ENCODE measurements around the gene PNMA6A. TPM values are rescaled to one million over a fixed set of nuclear protein-coding genes. Genes with fewer than 3 reads are reported as not detected.

The PNMA6A gene
- polyA plus RNA-seq, 1 donor (not counting 4 experiments of a cell fraction or from before 2014, with no cell fraction given) = 0.16 TPM

- Histone ChIP-seq H3K36me3 (ENCODE audit: control insufficient read depth in 2 of 2, extremely low read depth in 1 of 2, insufficient read depth in 2 of 2, low read length in 2 of 2) (no peaks in the 10 kb centered on the region), H3K9ac (ENCODE audit: control insufficient read depth, extremely low read depth, insufficient read depth, low read length) (no peak overlapping the region), H3K4me3 (ENCODE audit: control insufficient read depth in 2 of 3, extremely low read depth in 1 of 3, insufficient read depth in 2 of 3, low read depth in 1 of 3, low read length in 3 of 3) (no peak overlapping the region), H2AFZ (ENCODE audit: control insufficient read depth, low read length) (no peak overlapping the region), H3K4me1 (ENCODE audit: control insufficient read depth, extremely low read depth, insufficient read depth, low read length) (no peaks in the 10 kb centered on the region), H3K9me3 (ENCODE audit: control insufficient read depth, low read depth, low read length) (no peaks in the 10 kb centered on the region), H3K79me2 (ENCODE audit: control insufficient read depth, insufficient read depth, low read length) (no peaks in the 10 kb centered on the region), H4K20me1 (ENCODE audit: control insufficient read depth, extremely low read depth, insufficient read depth, low read length) (no peaks in the 10 kb centered on the region), H3K9me1 (ENCODE audit: control insufficient read depth, extremely low read depth, insufficient read depth, low read length) (no peaks in the 10 kb centered on the region), H3K4me2 (ENCODE audit: control insufficient read depth, extremely low read depth, insufficient read depth, low read depth, low read length) (no peak overlapping the region), H3K27ac (ENCODE audit: control insufficient read depth, insufficient read depth, low read length) (no peak overlapping the region), H3K27me3 (ENCODE audit: control insufficient read depth, extremely low read depth, insufficient read depth, low read length) (no peaks in the 10 kb centered on the region)
- FAIRE-seq = no peak
- TF ChIP-seq EZH2 (IDR thresholded peaks at IDR 0.05; ENCODE audit: low read length) = no peak
- no peak for TF ChIP-seq CTCF (optimal IDR thresholded peaks at IDR 0.05 in 1 of 3, IDR thresholded peaks at IDR 0.05 in 1 of 3, conservative IDR thresholded peaks at IDR 0.05 in 1 of 3; ENCODE audit: extremely low read depth in 1 of 3, insufficient read depth in 2 of 3, low read length in 3 of 3)
- DNase-seq (ENCODE audit: low read depth, low spot score) = no peak
- dilution Hi-C loops (cut with MboI; ENCODE audit: extremely low pct_ligation_motif_present, low sequenced_read_pairs) = no loop called here
Measured at GRCh38 chrX:153029162-153029561, 43.1 kb upstream of the PNMA6A start.

- H3K4me1 ChIP-seq (ENCODE audit: control insufficient read depth, extremely low read depth, insufficient read depth, low read length) = no peaks in the 10 kb centered on the region
- no peaks in the 10 kb centered on the region for H3K9me1 ChIP-seq (ENCODE audit: control insufficient read depth, extremely low read depth, insufficient read depth, low read length)
- FAIRE-seq (no peak), DNase-seq (ENCODE audit: low read depth, low spot score) (no peak)
- dilution Hi-C loops (cut with MboI; ENCODE audit: extremely low pct_ligation_motif_present, low sequenced_read_pairs) = no loop called here
- H3K36me3 ChIP-seq (ENCODE audit: control insufficient read depth in 2 of 2, extremely low read depth in 1 of 2, insufficient read depth in 2 of 2, low read length in 2 of 2) = no peaks in the 10 kb centered on the region
- H2AFZ ChIP-seq (ENCODE audit: control insufficient read depth, low read length) = no peak overlapping the region
- H4K20me1 ChIP-seq (ENCODE audit: control insufficient read depth, extremely low read depth, insufficient read depth, low read length) = no peaks in the 10 kb centered on the region
- H3K27me3 ChIP-seq (ENCODE audit: control insufficient read depth, extremely low read depth, insufficient read depth, low read length) = no peaks in the 10 kb centered on the region
- H3K9me3 ChIP-seq (ENCODE audit: control insufficient read depth, low read depth, low read length) = no peaks in the 10 kb centered on the region
- no peak overlapping the region for H3K4me3 ChIP-seq (ENCODE audit: control insufficient read depth in 2 of 3, extremely low read depth in 1 of 3, insufficient read depth in 2 of 3, low read depth in 1 of 3, low read length in 3 of 3)
- TF ChIP-seq EZH2 (IDR thresholded peaks at IDR 0.05; ENCODE audit: low read length) (no peak), CTCF (optimal IDR thresholded peaks at IDR 0.05 in 1 of 3, IDR thresholded peaks at IDR 0.05 in 1 of 3, conservative IDR thresholded peaks at IDR 0.05 in 1 of 3; ENCODE audit: extremely low read depth in 1 of 3, insufficient read depth in 2 of 3, low read length in 3 of 3) (no peak)
- H3K4me2 ChIP-seq (ENCODE audit: control insufficient read depth, extremely low read depth, insufficient read depth, low read depth, low read length) = no peak overlapping the region
- no peaks in the 10 kb centered on the region for H3K79me2 ChIP-seq (ENCODE audit: control insufficient read depth, insufficient read depth, low read length)
- H3K27ac ChIP-seq (ENCODE audit: control insufficient read depth, insufficient read depth, low read length) = no peak overlapping the region
- H3K9ac ChIP-seq (ENCODE audit: control insufficient read depth, extremely low read depth, insufficient read depth, low read length) = no peak overlapping the region
Measured at GRCh38 chrX:153029875-153030274, 42.4 kb upstream of the PNMA6A start.

Measured in keratinocyte (primary cell).